Neural progenitor cell (in vitro differentiated cells): ENCODE data around the gene KCNMA1. TPM values are rescaled to one million over a fixed set of nuclear protein-coding genes. Genes with fewer than 3 reads are reported as not detected.

Experiments used
- DNase-seq: peaks from one replicate; pipeline ENCODE4 v3.0.0-alpha.2; 2016; ENCODE audit warnings: low spot score
- H2AFZ ChIP-seq: fragments of 200-600 bp; sonication (generic); replicated peaks from 2 replicates; pipeline ENCODE4 v1.6.1; 2016; ENCODE audit warnings: antibody characterized with exemption
- H3F3A ChIP-seq: fragments of 200-600 bp; sonication (generic); 2 replicates; pipeline ENCODE4 v1.6.1; 2016; ENCODE audit warnings: antibody characterized with exemption, low read depth
- H3K27ac ChIP-seq: fragments of 200-600 bp; sonication (generic); 2 replicates; pipeline ENCODE4 v1.5.1; 2016; ENCODE audit warnings: mild to moderate bottlenecking
- H3K27me3 ChIP-seq: fragments of 200-600 bp; sonication (generic); 2 replicates; pipeline ENCODE4 v1.6.1; 2016; ENCODE audit warnings: mild to moderate bottlenecking, moderate library complexity
- H3K36me3 ChIP-seq: fragments of 200-600 bp; sonication (generic); 2 replicates; pipeline ENCODE4 v1.5.1; 2016
- H3K4me1 ChIP-seq: fragments of 200-600 bp; sonication (generic); 2 replicates; pipeline ENCODE4 v1.6.1; 2016; ENCODE audit warnings: mixed run types
- H3K4me2 ChIP-seq: fragments of 200-600 bp; sonication (generic); 2 replicates; pipeline ENCODE4 v1.6.1; 2016
- H3K4me3 ChIP-seq: fragments of 200-600 bp; sonication (generic); 2 replicates; pipeline ENCODE4 v1.5.1; 2016
- H3K79me2 ChIP-seq: fragments of 200-600 bp; sonication (generic); 2 replicates; pipeline ENCODE4 v1.6.1; 2016; ENCODE audit warnings: low read depth
- H3K9ac ChIP-seq: fragments of 200-600 bp; sonication (generic); 2 replicates; pipeline ENCODE4 v1.6.1; 2016
- H3K9me3 ChIP-seq: fragments of 200-600 bp; sonication (generic); 2 replicates; pipeline ENCODE4 v1.5.1; 2016; ENCODE audit warnings: low read depth
- H4K20me1 ChIP-seq: fragments of 200-600 bp; sonication (generic); 2 replicates; pipeline ENCODE4 v1.6.1; 2016; ENCODE audit warnings: low read depth
- H3K27ac Mint-ChIP-seq: 3 replicates; pipeline ENCODE4 v1.8.0; 2021; ENCODE audit warnings: mixed read lengths
- H3K27me3 Mint-ChIP-seq: 2 replicates; pipeline ENCODE4 v1.8.0; 2022; ENCODE audit warnings: low read depth, mild to moderate bottlenecking, inconsistent platforms, moderate library complexity, mixed read lengths; ENCODE audit not compliant: insufficient read depth
- H3K36me3 Mint-ChIP-seq: 3 replicates; pipeline ENCODE4 v1.8.0; 2021; ENCODE audit warnings: mixed read lengths
- H3K4me1 Mint-ChIP-seq: 3 replicates; pipeline ENCODE4 v1.8.0; 2021; ENCODE audit warnings: mixed read lengths
- H3K4me3 Mint-ChIP-seq: 3 replicates; pipeline ENCODE4 v1.8.0; 2021; ENCODE audit warnings: mild to moderate bottlenecking, moderate library complexity, mixed read lengths
- H3K9me3 Mint-ChIP-seq: 3 replicates; pipeline ENCODE4 v1.8.0; 2020; ENCODE audit warnings: mixed read lengths
- CTCF ChIP-seq: fragments of 200-600 bp; sonication (generic); IDR thresholded peaks from 2 replicates; pipeline ENCODE4 v1.5.1; 2017; ENCODE audit warnings: antibody characterized with exemption, mild to moderate bottlenecking
- EZH2 ChIP-seq: fragments of 200-600 bp; sonication (generic); IDR thresholded peaks from 2 replicates; pipeline ENCODE4 v1.6.1; 2017; ENCODE audit warnings: antibody characterized with exemption, mild to moderate bottlenecking, moderate library complexity
- EZH2phosphoT487 ChIP-seq: fragments of 200-600 bp; sonication (generic); IDR thresholded peaks from 2 replicates; pipeline ENCODE4 v1.6.1; 2017; ENCODE audit warnings: antibody characterized with exemption
- total RNA-seq: library from RNA; depleted of rRNA; stranded (reverse); fragments of >200 nt; gene quantifications from 2 replicates; pipeline ENCODE4 v1.2.3, GENCODE V29; 2015; ENCODE audit warnings: low replicate concordance

Gene KCNMA1
- total RNA-seq, 1 donor from 2014 or later: 2.4 TPM

- H3K27me3 ChIP-seq: no peaks in the 10 kb centered on the region
- no peak for DNase-seq
- Mint-ChIP-seq H3K9me3 (peaks cover 7% of the 10 kb centered on the region), H3K4me3 (no peak overlapping the region), H3K27me3 (peaks cover 4% of the 10 kb centered on the region), H3K27ac (no peak overlapping the region), H3K4me1 (peaks cover 6% of the 10 kb centered on the region), H3K36me3 (no peaks in the 10 kb centered on the region)
- H3K9ac ChIP-seq: no peak overlapping the region
- H3K4me2 ChIP-seq: no peak overlapping the region
- no peaks in the 10 kb centered on the region for H3K79me2 ChIP-seq
- H3K9me3 ChIP-seq: no peaks in the 10 kb centered on the region
- no peak overlapping the region for H2AFZ ChIP-seq
- no peaks in the 10 kb centered on the region for H3F3A ChIP-seq
- TF ChIP-seq EZH2 (no peak), EZH2phosphoT487 (no peak), CTCF (no peak)
- no peak overlapping the region for H3K27ac ChIP-seq
- no peaks in the 10 kb centered on the region for H3K36me3 ChIP-seq
- no peaks in the 10 kb centered on the region for H3K4me1 ChIP-seq
- H4K20me1 ChIP-seq: no peaks in the 10 kb centered on the region
- no peak overlapping the region for H3K4me3 ChIP-seq
These were observed 432.5 kb downstream of the KCNMA1 start for GRCh38 chr10:77205135-77205534.

GRCh38 chr10:77204171-77204570, 433.4 kb downstream of the KCNMA1 start:
- Histone ChIP-seq H3K9ac (no peak overlapping the region), H3K4me2 (no peak overlapping the region), H4K20me1 (no peaks in the 10 kb centered on the region), H3K4me3 (no peak overlapping the region), H2AFZ (no peak overlapping the region), H3K79me2 (no peaks in the 10 kb centered on the region), H3K36me3 (no peaks in the 10 kb centered on the region), H3K4me1 (no peaks in the 10 kb centered on the region), H3K27ac (no peak overlapping the region), H3K9me3 (no peaks in the 10 kb centered on the region), H3F3A (no peaks in the 10 kb centered on the region), H3K27me3 (no peaks in the 10 kb centered on the region)
- no peak overlapping the region for H3K27ac Mint-ChIP-seq
- TF ChIP-seq CTCF (no peak), EZH2 (no peak), EZH2phosphoT487 (no peak)
- no peak for DNase-seq
- H3K9me3 Mint-ChIP-seq: peaks cover 7% of the 10 kb centered on the region
- peaks cover 4% of the 10 kb centered on the region for H3K27me3 Mint-ChIP-seq
- peaks cover 6% of the 10 kb centered on the region for H3K4me1 Mint-ChIP-seq
- no peaks in the 10 kb centered on the region for H3K36me3 Mint-ChIP-seq
- H3K4me3 Mint-ChIP-seq: no peak overlapping the region

- Histone ChIP-seq H3K27ac (no peak overlapping the region), H3F3A (no peaks in the 10 kb centered on the region), H3K4me2 (no peak overlapping the region), H3K36me3 (no peaks in the 10 kb centered on the region), H3K27me3 (no peaks in the 10 kb centered on the region), H2AFZ (no peak overlapping the region), H3K9ac (no peak overlapping the region), H3K9me3 (no peaks in the 10 kb centered on the region), H3K79me2 (no peaks in the 10 kb centered on the region), H3K4me3 (no peak overlapping the region), H4K20me1 (no peaks in the 10 kb centered on the region), H3K4me1 (no peaks in the 10 kb centered on the region)
- no peak for TF ChIP-seq EZH2
- no peaks in the 10 kb centered on the region for H3K36me3 Mint-ChIP-seq
- H3K27ac Mint-ChIP-seq: no peak overlapping the region
- DNase-seq: no peak
- H3K27me3 Mint-ChIP-seq: peaks cover 4% of the 10 kb centered on the region
- no peak overlapping the region for H3K4me3 Mint-ChIP-seq
- peaks cover 3% of the 10 kb centered on the region for H3K4me1 Mint-ChIP-seq
- peaks cover 7% of the 10 kb centered on the region for H3K9me3 Mint-ChIP-seq
These were observed 434.8 kb downstream of the KCNMA1 start for GRCh38 chr10:77202857-77203256.

GRCh38 chr10:77201135-77202106, 436.2 kb downstream of the KCNMA1 start:
- H3K27me3 ChIP-seq: no peaks in the 10 kb centered on the region
- H2AFZ ChIP-seq: no peak overlapping the region
- no peaks in the 10 kb centered on the region for H3K4me1 ChIP-seq
- H4K20me1 ChIP-seq: no peaks in the 10 kb centered on the region
- H3F3A ChIP-seq: no peaks in the 10 kb centered on the region
- H3K27ac ChIP-seq: no peak overlapping the region
- no peak overlapping the region for H3K4me2 ChIP-seq
- no peaks in the 10 kb centered on the region for H3K79me2 ChIP-seq
- Mint-ChIP-seq H3K9me3 (peaks cover 7% of the 10 kb centered on the region), H3K4me1 (no peaks in the 10 kb centered on the region), H3K36me3 (no peaks in the 10 kb centered on the region), H3K27ac (no peak overlapping the region), H3K4me3 (no peak overlapping the region), H3K27me3 (peaks cover 4% of the 10 kb centered on the region)
- no peaks in the 10 kb centered on the region for H3K9me3 ChIP-seq
- TF ChIP-seq EZH2phosphoT487 (no peak), CTCF (no peak), EZH2 (no peak)
- H3K4me3 ChIP-seq: no peak overlapping the region
- DNase-seq: no peak
- H3K9ac ChIP-seq: no peak overlapping the region
- H3K36me3 ChIP-seq: no peaks in the 10 kb centered on the region
